ENCODE data around the gene SRRM4.

The SRRM4 gene

GRCh38 chr12:119117936-119118335 lies 136.6 kb downstream of the SRRM4 start:
- no peak for DNase-seq (ENCODE audit: low read depth in 2 of 3, low spot score in 1 of 3)

- DNase-seq (ENCODE audit: low read depth in 2 of 3, low spot score in 1 of 3), result no peak
Observed at GRCh38 chr12:119118625-119119024, 137.3 kb downstream of the SRRM4 start.

- no peak for DNase-seq (ENCODE audit: low read depth in 2 of 3, low spot score in 1 of 3)
Observed at GRCh38 chr12:119122047-119122446, 140.7 kb downstream of the SRRM4 start.

GRCh38 chr12:119122751-119123150 lies 141.4 kb downstream of the SRRM4 start:
- no peak for DNase-seq (ENCODE audit: low read depth in 2 of 3, low spot score in 1 of 3)

DNA sequence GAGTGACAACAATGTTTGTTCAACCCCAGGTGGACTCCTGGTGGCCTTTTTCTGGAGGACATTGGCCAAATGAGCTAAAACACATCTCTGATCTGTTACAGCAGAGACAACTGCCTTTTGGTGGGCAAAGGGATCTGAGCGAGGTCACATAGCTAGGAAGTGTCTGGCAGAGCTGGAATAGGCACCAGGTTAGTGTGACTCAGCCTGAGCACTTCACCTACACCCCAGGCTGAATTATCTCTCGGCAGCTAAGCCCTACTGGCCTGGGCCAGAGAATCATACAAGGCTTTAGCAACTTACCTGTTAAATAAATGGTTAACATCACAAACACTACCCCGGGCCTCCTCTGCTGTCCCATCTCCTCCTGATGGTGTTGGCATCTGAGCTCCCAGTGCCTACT lies 147.2 kb downstream of the SRRM4 start:
- DNase-seq (ENCODE audit: low read depth in 2 of 3, low spot score in 1 of 3), result no peak

DNA sequence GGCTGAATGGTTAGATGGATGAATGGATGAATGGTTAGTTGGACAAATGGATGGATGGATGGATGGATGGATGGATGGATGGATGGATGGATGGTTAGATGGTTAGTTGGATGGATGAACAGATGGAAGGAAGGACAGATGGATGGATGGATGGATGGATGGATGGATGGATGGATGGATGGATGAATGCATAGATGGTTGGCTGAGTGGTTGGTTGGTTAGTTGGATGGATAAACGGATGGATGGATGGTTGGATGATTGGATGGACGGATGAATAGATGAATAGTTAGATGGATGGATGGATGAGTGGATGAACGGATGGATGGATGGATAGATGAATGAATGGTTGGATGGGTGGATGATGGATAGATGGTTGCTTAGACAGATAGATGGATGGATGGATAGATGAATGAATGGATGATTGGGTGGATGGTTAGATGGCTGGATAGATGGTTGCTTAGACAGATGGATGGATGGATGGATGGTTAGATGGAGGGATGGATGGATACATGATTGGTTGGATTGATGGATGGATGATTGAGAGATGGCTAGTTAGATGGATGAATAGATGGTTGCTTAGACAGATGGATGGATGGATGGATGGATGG lies 148.6 kb downstream of the SRRM4 start:
- no peak for DNase-seq (ENCODE audit: low read depth in 2 of 3, low spot score in 1 of 3)

GRCh38 chr12:119130523-119130922 lies 149.2 kb downstream of the SRRM4 start:
- no peak for DNase-seq (ENCODE audit: low read depth in 2 of 3, low spot score in 1 of 3)

DNA sequence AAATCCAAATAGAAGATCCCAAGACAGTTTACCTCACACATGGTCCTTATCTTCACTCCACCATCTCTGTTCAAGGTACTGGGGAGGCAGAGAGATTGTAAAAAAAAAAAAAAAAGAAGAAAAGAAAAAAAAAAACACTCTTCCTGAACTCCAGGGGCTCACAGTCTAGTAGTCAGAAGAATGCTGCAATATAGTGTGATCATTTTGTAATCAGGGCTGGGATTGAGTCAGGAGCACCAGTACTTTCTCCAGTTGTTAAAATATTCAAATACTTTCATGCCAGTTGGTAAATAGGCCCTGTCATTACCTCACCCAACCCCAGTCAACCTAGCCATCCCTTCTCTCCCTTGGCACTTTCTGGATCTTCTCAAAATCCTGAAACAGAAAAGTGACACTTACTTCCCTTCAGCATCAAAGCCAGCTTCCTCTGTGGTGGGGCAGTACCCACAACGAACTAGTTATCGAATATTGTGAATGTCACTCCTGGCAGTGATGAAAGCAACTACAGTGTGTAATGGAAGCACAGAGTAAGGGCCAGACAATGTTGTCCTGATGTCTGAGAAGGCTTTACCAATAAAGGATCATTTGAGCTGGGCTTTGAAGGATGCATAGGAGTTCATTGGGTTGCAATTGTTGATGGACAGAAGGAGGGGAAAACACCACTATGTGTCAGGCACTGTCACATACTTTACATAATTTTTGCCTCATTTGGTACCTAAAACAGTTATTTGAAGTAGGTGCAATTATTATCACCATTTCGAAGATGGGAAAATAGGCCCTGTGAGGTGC lies 153.1 kb downstream of the SRRM4 start:
- no peak for DNase-seq (ENCODE audit: low read depth in 2 of 3, low spot score in 1 of 3)

DNA sequence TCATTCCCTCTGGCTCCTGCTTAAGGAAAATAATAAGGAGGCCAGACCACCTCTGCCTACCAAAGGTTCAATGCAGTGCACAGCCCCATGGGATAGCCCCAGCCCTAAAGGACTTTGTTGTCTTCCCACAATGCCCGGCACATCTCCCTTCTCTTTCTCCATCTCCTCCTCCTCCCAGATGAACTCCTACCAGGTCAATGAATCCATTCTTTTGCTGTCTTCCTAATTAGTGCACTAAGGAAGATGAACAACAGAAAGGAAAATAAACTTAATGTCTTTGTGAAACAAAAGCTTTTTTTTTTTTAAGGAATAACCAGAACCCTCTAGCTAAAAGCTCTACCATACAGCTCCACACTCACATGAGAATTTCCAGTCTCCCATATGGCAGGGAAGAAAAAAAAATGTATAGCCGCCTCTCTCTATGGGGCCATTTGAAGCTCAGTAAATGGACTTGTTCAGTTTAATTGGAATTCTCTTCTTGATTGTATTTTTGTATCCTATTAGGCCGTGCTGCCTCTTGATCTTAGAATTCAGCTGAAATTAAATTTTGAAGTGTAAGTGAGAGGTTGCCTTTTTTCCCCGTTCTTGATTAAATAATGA lies 155.6 kb downstream of the SRRM4 start:
- DNase-seq (ENCODE audit: low read depth in 2 of 3, low spot score in 1 of 3), result no peak

DNA sequence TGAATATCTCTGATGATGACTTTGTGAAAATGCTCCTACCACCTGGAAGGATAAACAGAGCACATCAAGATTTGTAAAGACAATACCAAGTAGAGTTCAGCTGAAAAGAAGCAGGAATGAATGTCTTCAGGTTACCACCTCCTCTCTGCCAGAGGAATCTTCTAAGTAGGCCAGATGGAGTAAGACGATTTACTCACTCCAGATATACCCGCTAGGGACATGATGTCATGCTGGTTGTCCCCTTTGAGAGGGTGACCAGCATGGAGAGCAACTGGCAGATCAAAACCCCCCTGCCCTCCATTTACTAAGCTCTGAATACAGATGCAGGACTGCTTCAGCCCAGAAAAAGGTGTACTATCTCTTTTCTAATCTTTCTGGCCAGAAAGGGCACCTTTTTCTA lies 158.1 kb downstream of the SRRM4 start:
- DNase-seq (ENCODE audit: low read depth in 2 of 3, low spot score in 1 of 3), result no peak

DNA sequence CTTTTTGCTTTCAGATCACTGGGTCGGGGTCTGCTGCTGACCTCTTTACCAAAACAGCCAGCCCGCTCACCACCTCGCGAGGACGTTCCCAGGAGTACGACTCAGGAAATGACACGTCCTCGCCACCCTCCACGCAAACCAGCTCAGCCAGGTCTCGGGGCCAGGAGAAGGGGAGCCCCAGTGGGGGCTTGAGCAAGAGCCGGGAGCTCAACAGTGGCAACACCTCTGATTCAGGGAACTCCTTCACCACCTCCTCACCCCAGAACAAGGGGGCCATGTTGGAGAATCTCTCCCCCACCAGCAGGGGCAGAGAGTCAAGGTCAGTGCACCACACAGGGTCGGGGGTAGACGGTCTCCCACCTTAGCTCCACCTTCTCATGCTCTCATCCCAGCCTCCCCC lies 164.0 kb downstream of the SRRM4 start:
- no peak for DNase-seq (ENCODE audit: low read depth in 2 of 3, low spot score in 1 of 3)

DNA sequence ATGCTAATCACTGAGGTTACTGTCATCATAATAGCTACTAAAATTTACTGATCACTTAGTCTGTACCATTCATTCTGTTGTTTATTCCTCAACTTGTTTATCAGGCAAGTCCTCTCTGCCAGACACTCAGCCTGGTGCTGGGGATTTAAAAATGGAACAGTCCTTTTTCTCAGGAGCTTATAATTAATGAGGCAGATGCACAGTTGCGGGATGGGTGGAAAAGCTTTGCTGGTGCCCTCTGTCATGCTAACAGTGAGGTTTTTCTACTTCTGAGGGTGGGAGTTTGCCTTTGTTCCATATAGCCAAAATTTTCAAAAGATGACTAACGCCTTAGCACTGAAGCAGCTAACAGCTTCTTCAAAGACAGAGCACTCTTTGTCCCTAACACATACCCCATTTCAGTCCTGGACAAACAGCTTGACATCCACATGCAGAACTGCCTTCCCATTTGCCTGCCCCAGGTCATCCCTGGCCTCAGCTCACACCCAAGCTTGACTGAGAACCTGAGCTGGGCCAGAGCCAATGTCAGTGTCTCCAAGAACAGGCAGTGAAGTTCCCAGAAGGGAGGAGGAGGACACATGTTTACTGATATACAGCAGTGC lies 166.6 kb downstream of the SRRM4 start:
- no peak for DNase-seq (ENCODE audit: low read depth in 2 of 3, low spot score in 1 of 3)

DNA sequence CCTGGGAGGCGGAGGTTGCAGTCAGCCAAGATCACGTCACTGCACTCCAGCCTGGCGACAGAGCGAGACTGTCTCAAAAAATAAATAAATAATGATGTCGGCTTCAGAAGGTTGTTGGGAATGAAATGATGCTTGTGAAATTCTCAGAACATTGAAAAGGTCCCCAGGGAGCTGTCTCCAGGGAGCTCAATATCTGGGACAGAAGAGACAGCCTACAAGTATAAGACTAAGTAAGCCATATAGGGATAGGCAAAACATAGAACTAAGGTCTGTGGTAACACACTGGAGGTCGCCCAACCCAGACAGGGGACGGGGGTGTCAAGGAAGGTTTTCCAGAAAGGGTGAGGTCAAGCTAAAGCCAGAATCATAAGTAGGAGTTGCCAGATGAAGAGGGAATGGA lies 167.9 kb downstream of the SRRM4 start:
- no peak for DNase-seq (ENCODE audit: low read depth in 2 of 3, low spot score in 1 of 3)

GRCh38 chr12:119151445-119152026 lies 170.2 kb downstream of the SRRM4 start:
- no peak for DNase-seq (ENCODE audit: low read depth in 2 of 3, low spot score in 1 of 3)

DNA sequence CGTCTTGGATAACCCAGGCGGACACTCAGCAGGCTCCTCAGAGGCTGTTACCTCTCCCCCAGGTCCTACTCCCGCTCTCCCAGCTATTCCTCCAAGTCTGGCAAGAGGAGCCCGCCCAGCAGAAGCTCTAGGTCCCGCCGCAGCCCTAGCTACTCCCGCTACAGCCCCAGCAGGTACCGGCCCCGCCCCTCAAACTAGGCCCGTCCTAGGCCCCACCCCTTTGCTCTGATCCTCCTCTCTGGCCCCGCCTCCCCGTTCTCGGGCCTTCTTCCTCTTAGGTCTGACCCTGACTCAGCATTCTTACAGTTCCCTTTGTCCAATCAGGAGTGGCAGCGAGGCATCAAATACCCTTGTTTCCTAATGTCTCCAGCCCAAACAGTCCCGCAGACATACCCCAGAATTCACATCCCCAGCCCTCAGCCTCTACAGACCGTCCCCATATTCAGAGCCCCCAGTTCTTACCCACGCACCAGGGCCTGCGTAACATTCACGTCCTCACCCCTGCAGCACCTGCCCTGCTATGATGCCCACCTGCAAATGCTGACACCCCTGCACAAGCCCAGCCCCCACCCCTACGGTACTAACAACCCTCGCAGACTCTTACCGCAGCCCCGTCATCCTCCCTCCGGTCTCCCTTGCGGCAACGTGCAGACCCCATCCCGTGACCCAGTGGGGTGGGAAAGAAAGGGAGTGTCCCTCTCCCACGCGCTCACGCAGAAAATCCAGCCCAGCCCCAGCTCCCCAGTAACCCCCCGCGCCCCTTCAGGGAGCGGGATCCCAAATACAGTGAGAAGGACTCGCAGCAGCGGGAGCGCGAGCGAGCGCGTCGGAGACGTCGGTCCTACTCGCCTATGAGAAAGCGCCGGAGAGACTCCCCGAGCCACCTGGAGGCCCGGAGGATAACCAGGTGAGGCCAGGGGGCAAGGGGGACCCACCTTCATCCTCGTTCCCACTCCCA lies 172.4 kb downstream of the SRRM4 start:
- no peak for DNase-seq (ENCODE audit: low read depth in 2 of 3, low spot score in 1 of 3)

DNA sequence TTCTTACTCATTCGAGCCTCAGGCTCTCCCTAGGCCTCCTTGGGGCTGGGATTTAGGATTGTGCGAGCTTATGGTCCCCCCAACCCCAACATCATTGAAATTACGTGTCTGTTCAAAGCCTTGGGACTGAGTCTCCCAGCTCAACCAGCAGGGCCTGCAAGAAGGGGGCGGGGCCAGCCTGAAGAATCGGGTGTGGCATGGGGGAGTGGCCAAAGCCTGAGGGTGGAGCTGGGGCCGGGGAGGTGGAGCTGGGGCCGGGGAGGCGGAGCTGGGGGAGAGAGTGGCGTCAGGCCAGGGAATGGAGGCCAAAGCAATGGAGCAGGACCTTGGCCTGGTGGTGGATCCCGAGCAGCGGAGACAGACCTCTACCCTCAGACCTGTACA lies 173.1 kb downstream of the SRRM4 start:
- DNase-seq (ENCODE audit: low read depth in 2 of 3, low spot score in 1 of 3), result no peak

GRCh38 chr12:119156401-119157044 lies 175.2 kb downstream of the SRRM4 start:
- DNase-seq (ENCODE audit: low read depth in 2 of 3, low spot score in 1 of 3), result no peak

DNA sequence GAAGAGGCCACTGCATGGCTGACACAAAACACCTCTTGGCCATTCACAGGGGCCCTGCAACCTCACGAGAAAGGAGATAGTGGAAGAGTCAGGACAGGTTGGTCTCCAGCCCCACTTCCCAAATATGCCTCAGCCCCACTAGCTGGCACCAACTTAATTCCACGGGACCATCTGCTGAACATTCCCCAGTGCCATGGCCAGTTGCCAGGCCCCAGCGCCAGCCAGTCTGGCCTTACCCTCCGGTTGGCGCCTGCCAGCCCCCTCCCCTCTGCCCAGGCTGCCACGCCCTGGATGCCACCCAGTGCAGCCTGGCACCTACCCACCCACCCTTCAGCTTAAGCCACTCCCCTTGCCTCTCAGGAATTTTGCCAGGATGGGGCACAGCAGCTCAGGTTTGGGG lies 176.2 kb downstream of the SRRM4 start:
- no peak for DNase-seq (ENCODE audit: low read depth in 2 of 3, low spot score in 1 of 3)

GRCh38 chr12:119157978-119158377 lies 176.6 kb downstream of the SRRM4 start:
- DNase-seq (ENCODE audit: low read depth in 2 of 3, low spot score in 1 of 3), result no peak

DNA sequence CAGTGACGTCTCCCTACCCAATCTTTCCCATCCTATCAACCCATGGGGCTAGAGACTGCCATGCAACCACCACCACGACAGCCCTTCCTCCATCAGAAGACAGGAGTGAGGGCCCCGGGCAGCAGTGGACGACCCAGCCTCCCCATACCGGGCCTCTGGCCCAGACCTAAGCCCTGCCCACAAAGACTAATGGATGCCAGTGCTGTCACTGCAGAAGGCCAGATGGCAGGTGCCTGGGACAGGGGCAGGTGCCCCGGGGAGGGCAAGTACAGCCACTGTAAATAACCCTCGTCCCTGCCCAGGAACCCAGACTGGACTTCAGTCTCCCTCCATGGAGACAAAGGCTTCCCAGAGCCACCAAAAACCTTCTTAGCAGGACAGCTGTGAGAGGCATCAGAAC lies 177.1 kb downstream of the SRRM4 start:
- DNase-seq (ENCODE audit: low read depth in 2 of 3, low spot score in 1 of 3), result no peak

Measured in stimulated activated CD4-positive, alpha-beta T cell treated with anti-CD3 and anti-CD28 coated beads, Interleukin-12 subunit alpha, Interleukin-12 subunit beta, amount 100 ng/mL, for 48 hours (primary cell).